ENCODE measurements around the gene CRYBG1.

DNA sequence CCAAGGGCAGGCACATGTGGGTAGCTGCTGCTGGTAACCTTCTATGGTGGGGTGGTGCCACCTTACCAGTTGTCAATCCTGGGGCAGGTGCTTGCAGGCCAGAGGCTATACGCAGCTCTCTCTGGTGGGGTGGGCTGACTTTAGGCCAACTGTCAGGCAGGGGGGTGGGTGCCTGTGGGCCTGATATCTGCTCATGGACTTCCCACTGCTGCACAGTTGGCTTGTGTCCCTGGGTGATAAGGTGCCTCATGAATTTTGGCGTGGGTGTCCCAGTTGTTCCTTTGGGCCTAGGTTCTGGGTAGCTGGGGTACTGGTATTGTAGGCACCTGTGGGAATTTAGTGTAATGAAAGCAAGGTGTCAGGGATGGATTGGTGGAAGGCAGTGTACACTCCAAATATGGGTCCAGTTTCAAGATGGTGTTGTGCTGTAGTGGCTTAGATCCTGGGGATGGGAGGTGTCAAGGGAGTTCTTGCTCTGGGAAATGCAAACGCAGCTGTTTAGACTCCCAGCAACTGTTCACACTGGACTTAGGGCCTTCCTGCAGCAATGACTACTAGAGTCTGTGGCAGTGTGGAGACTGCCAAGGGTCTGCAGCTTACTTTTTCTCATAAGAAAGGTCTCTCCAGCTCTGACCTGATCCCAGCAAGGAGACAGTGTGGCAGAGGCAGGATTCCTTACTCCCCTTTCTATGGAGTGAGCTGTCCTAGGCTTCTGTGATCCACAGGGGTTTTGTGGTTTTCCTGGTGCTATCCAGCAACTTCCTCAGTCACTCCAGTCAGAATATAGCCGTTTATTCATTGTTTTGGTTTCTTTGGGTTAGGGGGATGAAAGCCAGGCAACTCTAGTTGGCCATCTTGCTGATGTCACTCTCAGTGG, 128.2 kb downstream of the CRYBG1 start:
- no peak for TF ChIP-seq CTCF (IDR thresholded peaks at IDR 0.05)
- no peak for TF ChIP-seq POLR2A (IDR thresholded peaks at IDR 0.05)
